OCI-LY1 (cell line): ENCODE measurements around the gene SYT7.

Experiments used
- H2AFZ ChIP-seq: fragments of 200-600 bp; sonication (generic), shearing (Covaris generic); 2 replicates; pipeline ENCODE4 v1.6.0; 2014; ENCODE audit warnings: antibody characterized with exemption, mild to moderate bottlenecking, low read length
- H3F3A ChIP-seq: fragments of 200-600 bp; sonication (generic), shearing (Covaris generic); 2 replicates; pipeline ENCODE4 v1.6.0; 2014; ENCODE audit warnings: mild to moderate bottlenecking, antibody characterized with exemption, low read length, moderate library complexity; ENCODE audit not compliant: insufficient read depth
- H3K27ac ChIP-seq: fragments of 200-600 bp; sonication (generic); 2 replicates; pipeline ENCODE4 v1.5.1; 2014; ENCODE audit warnings: low read length, mixed run types, mild to moderate bottlenecking, low read depth; ENCODE audit not compliant: poor library complexity, severe bottlenecking
- H3K27me3 ChIP-seq: fragments of 200-600 bp; sonication (generic); 2 replicates; pipeline ENCODE4 v1.6.0; 2014; ENCODE audit warnings: antibody characterized with exemption, mild to moderate bottlenecking, low read length, moderate library complexity; ENCODE audit not compliant: insufficient read depth
- H3K36me3 ChIP-seq: fragments of 200-600 bp; sonication (generic); 2 replicates; pipeline ENCODE4 v1.6.1; 2014; ENCODE audit warnings: mild to moderate bottlenecking, antibody characterized with exemption, low read length, moderate library complexity, mixed read lengths; ENCODE audit not compliant: insufficient read depth
- H3K4me1 ChIP-seq: fragments of 200-600 bp; sonication (generic); 2 replicates; pipeline ENCODE4 v1.5.1; 2014; ENCODE audit warnings: mild to moderate bottlenecking, low read length, moderate library complexity; ENCODE audit not compliant: insufficient read depth, severe bottlenecking
- H3K4me2 ChIP-seq: fragments of 200-600 bp; sonication (generic), shearing (Covaris generic); 2 replicates; pipeline ENCODE4 v1.6.1; 2014; ENCODE audit warnings: low read length
- H3K4me3 ChIP-seq: fragments of 200-600 bp; sonication (generic); 2 replicates; pipeline ENCODE4 v1.5.1; 2014; ENCODE audit warnings: low read length, low read depth, mild to moderate bottlenecking, mixed read lengths; ENCODE audit not compliant: poor library complexity, severe bottlenecking
- H3K79me2 ChIP-seq: fragments of 200-600 bp; shearing (Covaris generic); 2 replicates; pipeline ENCODE4 v1.6.1; 2016; ENCODE audit warnings: mixed run types, low read length, mixed read lengths; ENCODE audit not compliant: insufficient read depth
- H3K9ac ChIP-seq: fragments of 200-600 bp; sonication (generic), shearing (Covaris generic); 2 replicates; pipeline ENCODE4 v1.6.1; 2014; ENCODE audit warnings: mild to moderate bottlenecking, low read length, mixed read lengths
- H3K9me2 ChIP-seq: fragments of 200-600 bp; sonication (generic), shearing (Covaris generic); 2 replicates; pipeline ENCODE4 v1.6.1; 2014; ENCODE audit warnings: low read depth, mild to moderate bottlenecking, low read length, mixed read lengths
- H3K9me3 ChIP-seq: fragments of 200-600 bp; shearing (Covaris generic); 2 replicates; pipeline ENCODE4 v1.6.1; 2014; ENCODE audit warnings: low read length, mixed read lengths
- H4K20me1 ChIP-seq: fragments of 200-600 bp; sonication (generic), shearing (Covaris generic); 2 replicates; pipeline ENCODE4 v1.6.0; 2016; ENCODE audit warnings: mild to moderate bottlenecking, low read length; ENCODE audit not compliant: insufficient read depth
- CTCF ChIP-seq: fragments of 200-600 bp; sonication (generic), shearing (Covaris generic); IDR thresholded peaks from 2 replicates; pipeline ENCODE4 v1.5.1; 2017; ENCODE audit warnings: mild to moderate bottlenecking, antibody characterized with exemption, low read length, moderate library complexity, mixed read lengths
- EZH2 ChIP-seq: fragments of 200-600 bp; sonication (generic), shearing (Covaris generic); IDR thresholded peaks from 2 replicates; pipeline ENCODE4 v1.8.0; 2017; ENCODE audit warnings: borderline replicate concordance, mixed run types, mild to moderate bottlenecking, antibody characterized with exemption, low read length, moderate library complexity, mixed read lengths

Gene SYT7

GRCh38 chr11:61552108-61552635 is 28.7 kb downstream of the SYT7 start:
- Histone ChIP-seq H3K4me2 (no peak overlapping the region), H3K4me3 (no peak overlapping the region), H3F3A (no peaks in the 10 kb centered on the region), H3K9ac (no peak overlapping the region), H3K27ac (no peak overlapping the region), H3K36me3 (no peaks in the 10 kb centered on the region), H3K79me2 (no peaks in the 10 kb centered on the region), H3K9me2 (no peaks in the 10 kb centered on the region), H2AFZ (no peak overlapping the region), H3K27me3 (0 out of 2 replicates have a peak, but pooled peaks cover 3% of the 10 kb centered on the region), H3K9me3 (no peaks in the 10 kb centered on the region), H4K20me1 (no peaks in the 10 kb centered on the region), H3K4me1 (no peaks in the 10 kb centered on the region)
- TF ChIP-seq EZH2, result no peak
- TF ChIP-seq CTCF, result no peak

- H3K4me3 ChIP-seq, result no peak overlapping the region
- no peaks in the 10 kb centered on the region for H3K36me3 ChIP-seq
- no peaks in the 10 kb centered on the region for H3K9me3 ChIP-seq
- 0 out of 2 replicates have a peak, but pooled peaks cover 3% of the 10 kb centered on the region for H3K27me3 ChIP-seq
- H4K20me1 ChIP-seq, result no peaks in the 10 kb centered on the region
- H3K79me2 ChIP-seq, result no peaks in the 10 kb centered on the region
- no peak overlapping the region for H3K9ac ChIP-seq
- no peak overlapping the region for H3K27ac ChIP-seq
- H2AFZ ChIP-seq, result no peak overlapping the region
- TF ChIP-seq CTCF, result no peak
- TF ChIP-seq EZH2, result no peak
- H3K4me1 ChIP-seq, result no peaks in the 10 kb centered on the region
- H3F3A ChIP-seq, result no peaks in the 10 kb centered on the region
- H3K9me2 ChIP-seq, result no peaks in the 10 kb centered on the region
- no peak overlapping the region for H3K4me2 ChIP-seq
Observed at GRCh38 chr11:61551634-61552033, 29.2 kb downstream of the SYT7 start.

GRCh38 chr11:61550665-61551227 is 30.1 kb downstream of the SYT7 start:
- H3K36me3 ChIP-seq, result no peaks in the 10 kb centered on the region
- H4K20me1 ChIP-seq, result no peaks in the 10 kb centered on the region
- no peak overlapping the region for H3K9ac ChIP-seq
- no peaks in the 10 kb centered on the region for H3F3A ChIP-seq
- no peaks in the 10 kb centered on the region for H3K4me1 ChIP-seq
- H3K27me3 ChIP-seq, result 0 out of 2 replicates have a peak, but pooled peaks cover 3% of the 10 kb centered on the region
- no peak overlapping the region for H3K27ac ChIP-seq
- H3K4me3 ChIP-seq, result no peak overlapping the region
- no peak overlapping the region for H3K4me2 ChIP-seq
- no peaks in the 10 kb centered on the region for H3K79me2 ChIP-seq
- TF ChIP-seq CTCF, result no peak
- TF ChIP-seq EZH2, result no peak
- H3K9me2 ChIP-seq, result no peaks in the 10 kb centered on the region
- no peak overlapping the region for H2AFZ ChIP-seq
- H3K9me3 ChIP-seq, result no peaks in the 10 kb centered on the region
